ENCODE measurements around the gene ZNF503. TPM values are rescaled to one million over a fixed set of nuclear protein-coding genes. Genes with fewer than 3 reads are reported as not detected.

ZNF503 gene
- polyA plus RNA-seq (2013, experiment 1 of 2; ENCODE audit: insufficient read length), result 16.2 TPM
- 15.5 TPM for polyA plus RNA-seq (2013, experiment 2 of 2; ENCODE audit: insufficient read length)

- DNase-seq, result peak; percentile 99
Observed at GRCh38 chr10:75401569-75402485, at the start of gene ZNF503. TSS of gene ZNF503 (minus strand) at chr10:75401764. CDS start at chr10:75401419, 345 bp downstream.

GRCh38 chr10:75450644-75451640, 49.4 kb upstream of the ZNF503 start:
- no peak for DNase-seq

- no peak for DNase-seq
Observed at GRCh38 chr10:75450075-75450445, 48.5 kb upstream of the ZNF503 start.

GRCh38 chr10:75449382-75450074, 48.0 kb upstream of the ZNF503 start:
- no peak for DNase-seq

GRCh38 chr10:75448166-75448565, 46.6 kb upstream of the ZNF503 start:
- DNase-seq, result no peak

GRCh38 chr10:75446508-75446907, 44.9 kb upstream of the ZNF503 start:
- DNase-seq, result no peak

GRCh38 chr10:75444781-75445386, 43.3 kb upstream of the ZNF503 start:
- DNase-seq, result peak; percentile 67

- DNase-seq, result no peak
Observed at GRCh38 chr10:75443362-75443761, 41.8 kb upstream of the ZNF503 start.

- DNase-seq, result no peak
Observed at GRCh38 chr10:75441682-75442081, 40.1 kb upstream of the ZNF503 start.

- no peak for DNase-seq
Observed at GRCh38 chr10:75441196-75441595, 39.6 kb upstream of the ZNF503 start.

GRCh38 chr10:75440271-75440793, 38.8 kb upstream of the ZNF503 start:
- DNase-seq, result no peak

GRCh38 chr10:75439811-75440210, 38.2 kb upstream of the ZNF503 start:
- no peak for DNase-seq

- no peak for DNase-seq
Observed at GRCh38 chr10:75438275-75438674, 36.7 kb upstream of the ZNF503 start.

GRCh38 chr10:75437693-75438092, 36.1 kb upstream of the ZNF503 start:
- DNase-seq, result no peak

- no peak for DNase-seq
Observed at GRCh38 chr10:75436896-75437295, 35.3 kb upstream of the ZNF503 start.

- DNase-seq, result no peak
Observed at GRCh38 chr10:75435291-75435690, 33.7 kb upstream of the ZNF503 start.

GRCh38 chr10:75434291-75434690, 32.7 kb upstream of the ZNF503 start:
- no peak for DNase-seq

- no peak for DNase-seq
Observed at GRCh38 chr10:75433216-75433615, 31.7 kb upstream of the ZNF503 start.

GRCh38 chr10:75432763-75433162, 31.2 kb upstream of the ZNF503 start:
- no peak for DNase-seq

GRCh38 chr10:75432176-75432575, 30.6 kb upstream of the ZNF503 start:
- DNase-seq, result no peak
